K562 (cell line): Measurements from ENCODE around the gene NCAPG2. TPM values are rescaled to one million over a fixed set of nuclear protein-coding genes. Genes with fewer than 3 reads are reported as not detected.

ENCODE experiments used
- CHCHD3 ChIP-seq: fragments of 250-450 bp; sonication (Bioruptor Pico); IDR thresholded peaks from 2 replicates; pipeline ENCODE4 v2.1.2; 2022; ENCODE audit warnings: mild to moderate bottlenecking
- GABPA ChIP-seq: fragments of 200-800 bp; sonication (Bioruptor generic); conservative IDR thresholded peaks from 2 replicates; pipeline ENCODE4 v1.6.1; 2016; ENCODE audit warnings: low read depth, missing genetic modification characterization, missing compliant biosample characterization
- HDAC2 ChIP-seq: fragments of 450-650 bp; IDR thresholded peaks from 2 replicates; pipeline ENCODE4 v1.6.1; 2016; ENCODE audit warnings: mild to moderate bottlenecking
- JUND ChIP-seq, 2 experiments: IDR thresholded peaks; 2 replicates in 1 of 2; 3 replicates in 1 of 2; pipeline ENCODE4 v1.6.1; 2011; ENCODE audit warnings: borderline replicate concordance in 2 of 2, low read depth in 2 of 2, low read length in 2 of 2, improper control_type of control experiment in 1 of 2, missing biosample characterization in 1 of 2, missing genetic modification characterization in 1 of 2, missing genetic modification reagents in 1 of 2
- MAFK ChIP-seq: IDR thresholded peaks from 2 replicates; pipeline ENCODE4 v1.6.1; 2011; ENCODE audit warnings: low read length, improper control_type of control experiment
- MCM7 ChIP-seq, 2 experiments: fragments of 450-650 bp; IDR thresholded peaks; 2 replicates each; pipeline ENCODE4 v1.6.1; 2016 to 2018
- MED1 ChIP-seq: sonication (generic); formaldehyde crosslinking; IDR thresholded peaks from 2 replicates; pipeline ENCODE4 v1.8.1; 2023; ENCODE audit warnings: missing genetic modification reagents, borderline replicate concordance
- MEF2D ChIP-seq: conservative IDR thresholded peaks from 2 replicates; pipeline ENCODE4 v1.6.1; 2016; ENCODE audit warnings: low read depth, missing genetic modification characterization, missing compliant biosample characterization
- MTA1 ChIP-seq: fragments of 450-650 bp; IDR thresholded peaks from 2 replicates; pipeline ENCODE4 v1.6.1; 2017; ENCODE audit warnings: borderline replicate concordance
- NCOR1 ChIP-seq: fragments of 450-650 bp; IDR thresholded peaks from 2 replicates; pipeline ENCODE4 v1.6.1; 2016; ENCODE audit warnings: mild to moderate bottlenecking, moderate library complexity
- NR2C1 ChIP-seq, 2 experiments: fragments of 450-650 bp; IDR thresholded peaks; 2 replicates each; pipeline ENCODE4 v1.6.1; 2017; ENCODE audit warnings: mild to moderate bottlenecking in 2 of 2, antibody characterized with exemption in 1 of 2, inconsistent platforms in 1 of 2, missing compliant biosample characterization in 1 of 2, missing genetic modification characterization in 1 of 2
- NR2F6 ChIP-seq: fragments of 450-650 bp; formaldehyde crosslinking; IDR thresholded peaks from 2 replicates; pipeline ENCODE4 v1.4.0; 2020; ENCODE audit warnings: mild to moderate bottlenecking
- PTTG1 ChIP-seq: fragments of 450-650 bp; IDR thresholded peaks from 2 replicates; pipeline ENCODE4 v1.6.1; 2016; ENCODE audit warnings: low read depth, mild to moderate bottlenecking, missing genetic modification characterization, missing compliant biosample characterization
- SETDB1 ChIP-seq: IDR thresholded peaks from one replicate; pipeline ENCODE4 v1.6.1; 2012; ENCODE audit warnings: low read length, control low read depth, inconsistent platforms
- SFPQ ChIP-seq: fragments of 200-400 bp; formaldehyde crosslinking; IDR thresholded peaks from 2 replicates; pipeline ENCODE4 v1.6.1; 2017; ENCODE audit warnings: mild to moderate bottlenecking, low read depth, low read length, moderate library complexity
- ZKSCAN8 ChIP-seq: fragments of 200-800 bp; sonication (Bioruptor generic); IDR thresholded peaks from 2 replicates; pipeline ENCODE4 v1.6.1; 2016; ENCODE audit warnings: missing genetic modification characterization, missing compliant biosample characterization
- polyA plus RNA-seq, 8 experiments: library from polyadenylated mRNA; depleted of rRNA in 4 of 8; stranded (reverse) in 5 of 8; unstranded in 3 of 8; fragments of >200 nt; fragmentation: Nextera tagmentation in 2 of 8; fragmentation: Illumina TruSeq in 1 of 8; extraction: Ambion mirVana in 2 of 8; extraction: Trizol in 1 of 8; gene quantifications; 2 replicates each; pipeline versions ENCODE4 v1.2.1 to v1.2.3, GENCODE V29; 2011 to 2014; ENCODE audit warnings: inconsistent platforms in 1 of 8, missing spikeins in 1 of 8
- total RNA-seq, 7 experiments: library from RNA; depleted of rRNA in 6 of 7; stranded (reverse); fragments of >200 nt in 6 of 7; fragmentation: Illumina TruSeq in 2 of 7; extraction: Trizol in 2 of 7; gene quantifications; 2 replicates each; pipeline versions ENCODE4 v1.2.1 to v1.2.3, GENCODE V29; 2011 to 2021; ENCODE audit warnings: low replicate concordance in 1 of 7
- TF ChIP-seq, protein P1 (sequence below): sonication (generic); formaldehyde crosslinking; IDR thresholded peaks from 2 replicates; pipeline ENCODE4 v1.8.0; 2022; ENCODE audit warnings: mild to moderate bottlenecking, missing genetic modification reagents

Gene NCAPG2
- total and polyA plus RNA-seq, 9 of the 15 experiments (the other 6 are each of a cell fraction or from before 2014, with no cell fraction given): 21.5 to 127 (median 86.1) TPM

DNA sequence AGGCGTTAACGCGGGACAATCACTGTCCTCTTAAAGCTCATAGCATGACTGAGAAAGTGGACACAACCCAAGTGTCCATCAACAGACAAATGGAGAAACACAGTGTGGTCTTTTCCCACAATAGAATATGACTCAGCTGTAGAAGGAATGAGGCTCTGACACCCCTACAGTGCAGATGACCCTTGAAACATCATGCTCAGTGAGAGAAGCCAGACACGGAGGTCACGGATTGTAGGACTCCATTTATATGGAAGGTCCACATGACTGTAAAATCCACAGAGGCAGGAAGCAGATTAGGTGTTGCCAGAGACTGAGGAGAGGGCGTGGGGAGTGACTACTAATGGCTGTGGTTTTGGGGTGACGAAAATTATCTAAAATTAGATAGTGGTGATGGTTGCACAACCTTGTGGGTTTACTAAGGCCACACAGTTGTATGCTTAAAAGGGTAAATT, 6.1 kb upstream of the NCAPG2 start (continued):
- TF ChIP-seq MED1 (CRISPR knock-in tag) (no peak), GABPA (peak; percentile 44; the same call in 1 of the 2 replicates), NR2F6 (CRISPR knock-in tag) (no peak), MTA1 (no peak), NCOR1 (peak; percentile 49; the same call in 1 of the 2 replicates), MCM7 (IDR thresholded peaks at IDR 0.05) (no peak), MEF2D (tag) (peak; percentile 96), JUND (IDR thresholded peaks at IDR 0.05; ENCODE audit: borderline replicate concordance, low read depth, low read length) (peak; percentile 55; the same call in 1 of the 2 replicates), JUND (tag; IDR thresholded peaks at IDR 0.05; ENCODE audit: borderline replicate concordance, low read depth, low read length) (peak; percentile 40; the same call in 1 of the 3 replicates), SETDB1 (no peak), ZKSCAN8 (CRISPR knock-in tag) (no peak), NR2C1 (IDR thresholded peaks at IDR 0.05) (no peak), NR2C1 (tag; IDR thresholded peaks at IDR 0.05) (0 out of 2 replicates have a peak, but pooled peaks have one; percentile 29), SFPQ (no peak), PTTG1 (no peak), MAFK (peak; percentile 6; the same call in 1 of the 2 replicates), CHCHD3 (CRISPR knock-in tag) (no peak), HDAC2 (no peak)
- TF ChIP-seq, protein P1, sequence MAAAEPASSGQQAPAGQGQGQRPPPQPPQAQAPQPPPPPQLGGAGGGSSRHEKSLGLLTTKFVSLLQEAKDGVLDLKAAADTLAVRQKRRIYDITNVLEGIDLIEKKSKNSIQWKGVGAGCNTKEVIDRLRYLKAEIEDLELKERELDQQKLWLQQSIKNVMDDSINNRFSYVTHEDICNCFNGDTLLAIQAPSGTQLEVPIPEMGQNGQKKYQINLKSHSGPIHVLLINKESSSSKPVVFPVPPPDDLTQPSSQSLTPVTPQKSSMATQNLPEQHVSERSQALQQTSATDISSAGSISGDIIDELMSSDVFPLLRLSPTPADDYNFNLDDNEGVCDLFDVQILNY: no peak
- TF ChIP-seq, all 486 proteins: peak for 67
